HG02678 (cell line): ENCODE data around the gene TRIM29.

Experiments used
- ATAC-seq: cut with Tn5 transposase; IDR thresholded peaks from one replicate; pipeline ENCODE4 v1.9.1; 2021; ENCODE audit warnings: mild to moderate bottlenecking, moderate library complexity; ENCODE audit not compliant: unreplicated experiment

Gene TRIM29

DNA sequence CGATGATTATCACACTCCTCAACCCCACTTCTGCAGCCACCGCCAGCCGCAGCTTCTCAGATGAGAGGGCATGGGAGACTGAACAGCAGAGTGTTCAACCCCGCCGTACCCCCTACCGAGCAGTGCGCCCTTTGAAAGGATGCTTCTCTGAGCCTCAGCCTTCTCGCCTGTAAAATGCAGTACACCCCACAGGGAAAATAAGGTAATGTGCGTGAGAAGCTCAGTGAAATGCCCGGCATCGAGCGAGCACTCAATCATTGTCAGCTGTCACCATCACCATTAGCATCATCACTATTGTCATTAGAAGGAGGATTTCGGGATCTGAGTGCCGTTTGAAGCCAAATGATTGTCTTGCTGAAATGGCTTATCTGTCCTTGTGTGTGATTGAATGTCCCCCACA is 13.6 kb downstream of the TRIM29 start:
- no peak for ATAC-seq

DNA sequence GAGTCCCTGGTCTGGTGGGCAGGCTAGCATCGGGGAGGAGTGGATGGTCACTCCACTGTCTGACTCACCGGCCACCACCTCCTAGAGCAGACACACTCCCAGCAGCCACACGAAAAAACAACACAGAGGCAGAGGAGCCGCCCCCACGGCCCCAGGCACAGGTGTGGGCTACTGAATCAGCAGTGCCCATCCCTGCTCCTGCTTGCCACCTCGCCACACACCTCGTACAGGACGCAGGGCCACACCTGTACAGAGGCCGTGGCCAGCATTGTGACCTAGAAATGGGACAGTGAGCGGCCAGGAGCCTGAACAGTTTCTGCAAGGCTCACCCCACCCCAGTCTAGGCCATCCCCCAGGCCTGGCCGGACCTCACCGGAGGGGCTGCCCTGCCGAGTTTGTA is 14.0 kb downstream of the TRIM29 start:
- ATAC-seq, result no peak

- no peak for ATAC-seq
Observed at GRCh38 chr11:120122924-120123683, 14.8 kb downstream of the TRIM29 start.

DNA sequence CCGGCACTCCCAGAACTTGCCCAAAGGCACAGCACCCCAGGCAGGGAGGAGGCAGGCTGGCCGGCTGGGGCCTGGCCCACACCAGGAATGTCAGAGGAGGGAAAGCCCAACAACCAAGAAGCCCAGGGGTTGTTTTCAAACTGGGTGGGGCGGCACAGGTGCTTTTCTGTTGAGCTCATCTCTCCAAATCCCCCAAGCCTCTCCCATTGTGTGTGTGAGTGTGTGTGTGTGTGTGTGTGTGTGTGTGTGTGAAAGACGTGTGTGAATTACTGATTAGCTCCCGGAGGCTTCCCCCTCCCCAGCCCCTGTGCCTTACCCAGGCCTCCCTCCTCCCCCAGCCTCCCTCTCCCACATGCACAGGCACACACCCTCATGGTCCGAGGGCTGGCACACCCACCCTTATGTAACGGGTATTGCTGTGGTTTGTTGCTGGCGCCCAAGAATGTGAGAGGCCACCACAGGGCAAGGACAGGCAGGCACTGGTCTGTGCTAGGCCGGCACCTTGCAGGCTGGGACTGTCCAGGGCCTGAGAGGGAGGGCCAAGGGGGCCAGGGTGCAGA is 15.9 kb downstream of the TRIM29 start:
- no peak for ATAC-seq

- no peak for ATAC-seq
Observed at GRCh38 chr11:120121336-120121735, 16.6 kb downstream of the TRIM29 start.

- ATAC-seq, result no peak
Observed at GRCh38 chr11:120120805-120121335, 17.0 kb downstream of the TRIM29 start.

DNA sequence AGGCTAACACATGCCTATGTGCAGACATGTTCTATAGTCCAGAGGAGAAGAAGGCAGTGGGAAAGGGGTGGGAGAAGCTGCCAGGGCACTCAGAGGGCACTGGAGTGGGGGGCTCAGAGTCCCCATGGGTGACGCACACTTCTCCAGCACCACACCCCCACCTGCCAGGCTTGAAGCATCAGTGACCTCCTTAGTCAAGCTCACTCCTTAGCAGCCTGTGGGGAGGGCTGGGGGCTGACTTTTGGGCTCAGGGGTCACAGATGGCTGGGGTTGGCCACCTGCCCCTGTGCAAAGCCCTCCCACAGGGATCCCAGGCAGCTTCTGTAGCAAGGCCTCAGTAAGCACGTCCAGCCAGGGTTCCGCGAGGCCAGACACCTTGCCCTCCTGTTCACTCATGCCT is 18.8 kb downstream of the TRIM29 start:
- ATAC-seq, result no peak

GRCh38 chr11:120117991-120118390 is 19.9 kb downstream of the TRIM29 start:
- no peak for ATAC-seq

DNA sequence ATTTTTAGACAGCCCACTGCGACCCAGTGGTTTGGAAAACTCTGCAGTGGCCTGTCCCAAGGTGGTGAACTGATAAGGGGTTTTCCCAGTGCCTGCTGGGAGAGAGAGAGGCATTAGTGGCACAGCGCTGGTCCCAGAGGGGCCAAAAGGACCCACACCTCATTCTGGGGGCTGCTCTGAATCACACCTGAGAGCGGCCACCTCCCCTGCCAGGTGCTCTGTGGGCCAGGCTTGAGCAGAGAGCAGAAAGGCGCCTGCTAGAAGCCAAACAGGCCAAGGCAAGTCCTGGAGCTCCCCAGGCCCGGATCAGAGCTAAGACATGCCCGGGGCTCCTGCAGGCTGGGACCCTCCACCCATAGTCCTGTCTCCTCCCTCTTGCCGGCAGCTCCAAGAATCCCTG is 20.9 kb downstream of the TRIM29 start:
- ATAC-seq, result no peak

- no peak for ATAC-seq
Observed at GRCh38 chr11:120115272-120116000, 22.5 kb downstream of the TRIM29 start.

- ATAC-seq, result no peak
Observed at GRCh38 chr11:120112174-120112796, 25.6 kb downstream of the TRIM29 start.

DNA sequence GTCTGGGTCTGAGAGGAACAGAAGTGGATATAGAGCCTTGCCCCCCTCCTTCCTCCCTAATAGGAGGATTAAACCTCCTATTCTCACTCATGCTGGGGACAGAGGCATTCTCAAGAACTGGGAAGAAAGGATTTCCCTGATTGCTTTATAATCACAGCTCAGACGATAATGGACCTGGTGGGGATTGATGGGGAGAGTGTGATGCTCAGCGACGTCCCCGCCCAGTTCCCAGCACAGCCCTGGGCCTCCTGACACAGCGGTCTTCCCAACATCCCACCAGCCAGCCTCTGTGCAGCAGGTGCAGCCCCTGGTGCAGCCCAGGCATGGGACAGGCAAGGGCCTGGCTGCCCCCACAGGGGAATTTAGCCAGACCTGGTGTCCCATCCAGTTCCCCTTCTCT is 28.4 kb downstream of the TRIM29 start:
- no peak for ATAC-seq

DNA sequence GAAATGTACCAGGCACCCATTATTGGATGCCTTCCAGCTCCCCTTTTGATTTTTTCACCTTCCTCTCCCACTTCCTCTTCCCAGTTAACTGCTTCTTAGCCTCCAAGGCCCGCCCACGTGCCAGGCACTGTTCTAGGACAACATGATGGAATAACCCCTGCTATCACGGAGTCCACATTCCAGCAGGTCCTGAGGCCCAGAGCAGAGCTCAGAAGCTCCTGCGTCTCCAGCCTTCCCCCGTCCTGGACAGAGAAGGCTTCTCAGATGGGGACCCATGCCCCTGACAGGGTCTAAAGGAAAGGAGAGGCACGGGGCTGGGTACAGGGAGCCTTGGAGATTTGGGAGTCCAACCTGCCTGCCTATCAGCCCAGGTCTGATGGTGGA is 29.1 kb downstream of the TRIM29 start:
- no peak for ATAC-seq

GRCh38 chr11:120108154-120108784 is 29.6 kb downstream of the TRIM29 start:
- peak; percentile 63 for ATAC-seq

GRCh38 chr11:120107692-120108091 is 30.2 kb downstream of the TRIM29 start:
- ATAC-seq, result no peak

DNA sequence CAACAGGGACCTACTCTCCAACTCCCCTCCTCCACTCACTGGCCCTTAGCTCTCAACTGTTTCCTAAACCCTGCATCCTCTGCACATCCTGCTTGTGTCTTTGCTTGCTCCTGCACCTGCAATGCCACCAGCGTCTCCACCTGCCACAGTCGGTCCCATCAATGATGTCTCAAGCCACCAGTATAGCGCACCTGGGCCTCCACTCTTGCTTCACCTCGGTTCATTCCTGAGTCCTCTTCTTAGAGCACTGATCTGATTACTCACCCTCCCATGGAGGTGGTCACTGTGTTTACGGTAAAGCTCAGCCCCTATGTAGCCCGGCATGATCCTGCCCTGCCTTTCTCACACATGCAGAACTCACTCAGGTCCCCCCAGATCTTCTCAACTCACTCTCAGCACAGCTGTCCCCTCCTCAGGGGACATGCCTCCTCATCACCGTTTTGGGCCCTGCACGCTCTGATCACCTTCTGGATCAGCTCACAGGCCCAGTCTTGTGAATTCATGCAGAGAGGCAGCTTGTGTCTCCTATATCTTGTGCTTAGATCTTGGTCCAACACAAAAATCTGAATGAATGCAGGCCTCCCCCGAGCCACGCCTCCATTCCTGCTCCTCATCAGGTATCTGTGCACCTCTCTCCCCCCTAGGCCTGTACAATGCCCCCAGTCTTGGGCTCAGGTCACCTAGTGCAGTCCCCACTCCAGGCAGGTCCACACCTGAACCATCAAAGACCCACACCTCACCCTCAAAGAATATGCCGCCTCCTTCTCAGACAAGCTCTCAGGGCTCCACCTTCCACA is 31.4 kb downstream of the TRIM29 start:
- no peak for ATAC-seq

GRCh38 chr11:120105576-120105975 is 32.3 kb downstream of the TRIM29 start:
- no peak for ATAC-seq

DNA sequence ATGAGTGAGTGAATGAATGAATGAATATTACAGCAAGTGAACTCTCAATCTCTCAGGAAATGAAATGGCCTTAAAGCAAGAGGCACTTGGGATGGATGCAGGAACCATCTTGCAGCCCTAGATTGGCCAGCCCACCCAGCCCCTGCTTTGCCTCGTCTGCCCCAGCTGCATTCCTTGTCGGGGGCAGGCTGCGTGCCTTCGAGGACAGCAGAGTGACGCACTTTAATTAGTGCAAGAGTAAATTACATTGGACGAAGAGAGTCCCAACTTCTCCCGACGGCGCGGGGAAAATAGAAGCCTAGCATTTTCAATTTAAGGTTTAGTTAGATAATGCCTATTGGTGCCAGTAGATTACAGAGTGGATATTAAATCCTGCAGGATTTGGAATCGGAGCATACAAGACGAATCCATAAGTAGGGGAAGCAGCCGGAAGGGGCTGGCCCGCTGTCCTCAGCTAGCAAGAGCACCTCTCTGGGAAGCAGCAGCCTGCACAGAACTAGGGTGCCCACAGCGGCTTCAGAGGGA is 33.8 kb downstream of the TRIM29 start:
- no peak for ATAC-seq

DNA sequence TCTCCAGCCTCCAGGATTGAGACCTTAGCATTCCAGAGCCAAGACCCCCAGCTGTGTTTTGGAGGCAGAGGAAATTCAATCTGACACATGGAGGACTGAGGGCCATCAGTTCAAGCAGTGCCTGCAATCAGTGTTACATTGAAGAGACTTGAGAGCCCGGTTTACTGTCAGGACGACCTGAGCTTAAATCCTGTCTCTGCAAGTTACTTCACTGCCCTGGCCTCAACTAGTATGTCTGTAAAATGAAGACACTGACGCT is 35.1 kb downstream of the TRIM29 start:
- ATAC-seq, result no peak
